B cell (primary cell): ENCODE data around the gene TMEM150A. TPM values are rescaled to one million over a fixed set of nuclear protein-coding genes. Genes with fewer than 3 reads are reported as not detected.
A peak's percentile ranks its signal among the peaks of the same experiment; 100 is the strongest.

ENCODE experiments used
- ATAC-seq: fragments of 200-7000 bp; cut with Tn5 transposase; one replicate; pipeline ENCODE4 v1.10.0; 2021; ENCODE audit warnings: low read depth, mild to moderate bottlenecking, moderate number of reproducible peaks, moderate library complexity
- CTCF ChIA-PET: fragments of 350-600 bp; sonication (Branson Sonifier 250); formaldehyde crosslinking; loops from one replicate; lab custom pipeline; 2021; ENCODE audit warnings: antibody characterized with exemption, inconsistent platforms; lab: Charles Lee
- POLR2A ChIA-PET: fragments of 350-600 bp; sonication (Branson Sonifier 250); formaldehyde crosslinking; loops from one replicate; lab custom pipeline; 2021; ENCODE audit warnings: antibody characterized with exemption; lab: Charles Lee
- DNase-seq: peaks from one replicate; pipeline ENCODE4 v3.0.0; 2013
- H2AFZ ChIP-seq: 2 replicates; pipeline ENCODE4 v1.6.1; 2012; ENCODE audit warnings: mild to moderate bottlenecking, low read depth, low read length; ENCODE audit not compliant: insufficient read depth, poor library complexity, severe bottlenecking
- H3K27ac ChIP-seq, 2 donors: 1 replicate in 1 of 2; 2 replicates in 1 of 2; pipeline ENCODE4 v1.5.1; 2012 to 2013; ENCODE audit warnings: low read length in 2 of 2, mild to moderate bottlenecking in 2 of 2, moderate library complexity in 1 of 2
- H3K27me3 ChIP-seq, 4 experiments: fragments of 200-600 bp in 1 of 4; sonication (generic) in 1 of 4; replicated peaks in 1 of 4; 1 replicate in 2 of 4; 2 replicates in 2 of 4; pipeline versions ENCODE4 v1.6.1 to v1.7.0; 2013 to 2016; ENCODE audit warnings: low read length in 3 of 4, mild to moderate bottlenecking in 2 of 4, mixed read lengths in 1 of 4, moderate library complexity in 1 of 4; ENCODE audit not compliant: insufficient read depth in 4 of 4, control insufficient read depth in 3 of 4; ENCODE audit errors: control extremely low read depth in 1 of 4
- H3K36me3 ChIP-seq, 2 experiments: replicated peaks in 1 of 2; 1 replicate in 1 of 2; 2 replicates in 1 of 2; pipeline versions ENCODE4 v1.6.1 to v1.7.1; 2013; ENCODE audit warnings: low read length in 1 of 2; ENCODE audit not compliant: insufficient read depth in 2 of 2, control insufficient read depth in 1 of 2; ENCODE audit errors: control extremely low read depth in 1 of 2, extremely low read depth in 1 of 2
- H3K4me1 ChIP-seq, 2 donors: fragments of 200-600 bp in 1 of 2; sonication (generic) in 1 of 2; 1 replicate in 1 of 2; 2 replicates in 1 of 2; pipeline versions ENCODE4 v1.5.1 to v1.6.1; 2013 to 2017; ENCODE audit warnings: low read length in 2 of 2; ENCODE audit not compliant: control insufficient read depth in 2 of 2, insufficient read depth in 2 of 2
- H3K4me2 ChIP-seq: replicated peaks from 2 replicates; pipeline ENCODE3; 2012; ENCODE audit warnings: mild to moderate bottlenecking, low read depth, low read length; ENCODE audit not compliant: poor library complexity, severe bottlenecking
- H3K4me3 ChIP-seq, 5 experiments: fragments of 200-600 bp in 1 of 5; sonication (generic) in 1 of 5; 1 replicate in 3 of 5; 2 replicates in 2 of 5; pipeline versions ENCODE4 v1.5.1 to v1.7.0; 2011 to 2016; ENCODE audit warnings: low read length in 4 of 5, mild to moderate bottlenecking in 4 of 5, low read depth in 2 of 5, control low read depth in 1 of 5, moderate library complexity in 1 of 5; ENCODE audit not compliant: insufficient read depth in 1 of 5; ENCODE audit errors: control extremely low read depth in 1 of 5, extremely low read depth in 1 of 5
- H3K79me2 ChIP-seq: fragments of 200-600 bp; sonication (generic); one replicate; pipeline ENCODE4 v1.6.0; 2016; ENCODE audit warnings: low read length; ENCODE audit not compliant: control insufficient read depth, insufficient read depth
- H3K9ac ChIP-seq: fragments of 200-600 bp; sonication (generic); 2 replicates; pipeline ENCODE4 v1.6.1; 2017; ENCODE audit warnings: mild to moderate bottlenecking, low read length, moderate library complexity
- H3K9me3 ChIP-seq, 3 donors: one replicate each; pipeline versions ENCODE4 v1.6.1 to v1.7.1; 2013; ENCODE audit warnings: low read length in 2 of 3; ENCODE audit not compliant: control insufficient read depth in 2 of 3, insufficient read depth in 1 of 3; ENCODE audit errors: control extremely low read depth in 1 of 3
- H4K20me1 ChIP-seq: 2 replicates; pipeline ENCODE4 v1.6.0; 2012; ENCODE audit warnings: mild to moderate bottlenecking, low read length; ENCODE audit not compliant: insufficient read depth, control insufficient read depth, poor library complexity, severe bottlenecking
- H3K27ac Mint-ChIP-seq: one replicate; pipeline ENCODE4 v1.8.0; 2021; ENCODE audit warnings: mixed read lengths
- H3K27me3 Mint-ChIP-seq: one replicate; pipeline ENCODE4 v1.8.0; 2021; ENCODE audit warnings: mixed read lengths
- H3K4me1 Mint-ChIP-seq: one replicate; pipeline ENCODE4 v1.8.0; 2021; ENCODE audit warnings: mixed read lengths
- H3K4me3 Mint-ChIP-seq: one replicate; pipeline ENCODE4 v1.8.0; 2021; ENCODE audit warnings: mixed read lengths
- H3K9me3 Mint-ChIP-seq: one replicate; pipeline ENCODE4 v1.8.0; 2022; ENCODE audit warnings: mixed read lengths; ENCODE audit not compliant: insufficient read depth
- CTCF ChIP-seq: fragments of 200-600 bp; IDR thresholded peaks from one replicate; pipeline ENCODE4 v1.8.0; 2022; ENCODE audit warnings: antibody characterized with exemption, mild to moderate bottlenecking
- EZH2 ChIP-seq: IDR thresholded peaks from 2 replicates; pipeline ENCODE4 v1.6.1; 2012; ENCODE audit warnings: borderline replicate concordance, low read depth, mild to moderate bottlenecking, moderate library complexity, low read length; ENCODE audit not compliant: insufficient read depth, poor library complexity, severe bottlenecking
- WGBS: methylation state at CpG from one replicate; pipeline ENCODE4 v1.1.5; 2013; ENCODE audit warnings: missing lambda C conversion rate; ENCODE audit not compliant: insufficient coverage; 5-methylcytosine and 5-hydroxymethylcytosine counted together
- intact Hi-C: fragments of 100-400 bp; cut with micrococcal nuclease; formaldehyde crosslinking; loops from one replicate; pipeline ENCODE4 v1.10.0; 2022
- polyA plus RNA-seq: library from polyadenylated mRNA; depleted of rRNA; stranded (reverse); fragments of >200 nt; gene quantifications from 2 replicates; pipeline ENCODE4 v1.2.3, GENCODE V29; 2012
- total RNA-seq, 2 donors: library from RNA; stranded (reverse); fragments of 120-200 nt in 1 of 2; gene quantifications; 1 replicate in 1 of 2; 2 replicates in 1 of 2; pipeline versions ENCODE4 v1.2.3 to v1.2.4, GENCODE V29; 2013 to 2022

The TMEM150A gene
- total and polyA plus RNA-seq, 2 donors (not counting 1 experiment from before 2014, with no cell fraction given), result 23.0 to 26.4 TPM

- WGBS, result 8% methylated on average over 34 of the region's 36 CpGs
- intact Hi-C loops, result loop anchor here (1.0 to 5.0 kb wide), 7 partner anchors 10 to 210 kb away; partner anchors contain the start of genes C2orf68, GGCX, MAT2A and USP39
- Histone ChIP-seq H3K4me1 (peaks cover 17 to 27% of the 10 kb centered on the region in 2 donors), H3K4me3 (peak overlapping the region; percentile 27 to 92 (median 74)), H3K36me3 (peaks cover 0 to 27% of the 10 kb centered on the region in 2 experiments), H3K79me2 (peaks cover 23% of the 10 kb centered on the region), H3K27ac (peak overlapping the region in 1 of 2 donors; percentile 74), H3K9ac (peak overlapping the region; percentile 71), H2AFZ (peak overlapping the region; percentile 84), H3K4me2 (peak overlapping the region; percentile 80), H3K27me3 (no peaks in the 10 kb centered on the region), H4K20me1 (peaks cover 17% of the 10 kb centered on the region), H3K9me3 (no peaks in the 10 kb centered on the region)
- H3K9me3 Mint-ChIP-seq, result no peaks in the 10 kb centered on the region
- peak overlapping the region; percentile 90 for H3K4me3 Mint-ChIP-seq
- no peaks in the 10 kb centered on the region for H3K27me3 Mint-ChIP-seq
- H3K4me1 Mint-ChIP-seq, result peaks cover 30% of the 10 kb centered on the region
- DNase-seq, result no peak
- no peak for TF ChIP-seq CTCF
- TF ChIP-seq EZH2, result no peak
- ATAC-seq, result peak; percentile 34
- ChIA-PET POLR2A (interaction anchor here (0.6 to 1.9 kb wide), 6 partner anchors 10 to 184 kb away, joined by 3 to 11 read pairs (median 5); partner anchors contain the start of genes C2orf68, GGCX, MAT2A and SH2D6), CTCF (interaction anchor here (1.1 to 1.7 kb wide), 4 partner anchors 10 to 58 kb away, joined by 3 to 4 read pairs (median 3); no protein-coding TSS in a partner anchor)
- H3K27ac Mint-ChIP-seq, result peak overlapping the region; percentile 89
Observed at GRCh38 chr2:85601771-85602475, 575 bp downstream of the TMEM150A start.
